NCI-H1694 (cell line): Measurements from ENCODE around the gene VSIR.

Source experiments
- DNase-seq: peaks from one replicate; lab custom pipeline; 2025; lab: John Stamatoyannopoulos, UW

The VSIR gene

GRCh38 chr10:71747039-71747531, 26.2 kb downstream of the VSIR start:
- DNase-seq = no peak

GRCh38 chr10:71746344-71747037, 26.8 kb downstream of the VSIR start:
- DNase-seq = no peak

GRCh38 chr10:71745664-71746250, 27.6 kb downstream of the VSIR start:
- no peak for DNase-seq

GRCh38 chr10:71744897-71745663, 28.2 kb downstream of the VSIR start:
- DNase-seq = no peak

- DNase-seq = no peak
Measured at GRCh38 chr10:71743866-71744265, 29.5 kb downstream of the VSIR start.

GRCh38 chr10:71743089-71743838, 30.1 kb downstream of the VSIR start:
- no peak for DNase-seq

GRCh38 chr10:71742301-71743088, 30.8 kb downstream of the VSIR start:
- no peak for DNase-seq

GRCh38 chr10:71741671-71742070, 31.6 kb downstream of the VSIR start:
- no peak for DNase-seq

GRCh38 chr10:71741029-71741428, 32.3 kb downstream of the VSIR start:
- DNase-seq = no peak

- DNase-seq = no peak
Measured at GRCh38 chr10:71740069-71740653, 33.2 kb downstream of the VSIR start.

GRCh38 chr10:71739358-71739900, 33.9 kb downstream of the VSIR start:
- DNase-seq = no peak

GRCh38 chr10:71737834-71738197, 35.5 kb downstream of the VSIR start:
- no peak for DNase-seq

GRCh38 chr10:71737001-71737833, 36.1 kb downstream of the VSIR start:
- peak; percentile 73 for DNase-seq

GRCh38 chr10:71736570-71736952, 36.8 kb downstream of the VSIR start:
- no peak for DNase-seq

GRCh38 chr10:71735709-71736569, 37.4 kb downstream of the VSIR start:
- DNase-seq = no peak

- no peak for DNase-seq
Measured at GRCh38 chr10:71734797-71735196, 38.5 kb downstream of the VSIR start.

GRCh38 chr10:71731791-71732190, 41.5 kb downstream of the VSIR start:
- no peak for DNase-seq

- no peak for DNase-seq
Measured at GRCh38 chr10:71729161-71729636, 44.1 kb downstream of the VSIR start.
